ENCODE data around the gene CD160.
"Not testable (repeated sequence)": the region's sequence is repeated elsewhere in the genome, so short reads cannot be mapped to it uniquely, and the experiment has no call there.

Gene CD160

GRCh38 chr1:145710291-145711027 is 8.8 kb upstream of the CD160 start:
- DNase-seq, result no peak

- no peak for DNase-seq
Observed at GRCh38 chr1:145711213-145711651, 8.1 kb upstream of the CD160 start.

- DNase-seq, result no peak
Observed at GRCh38 chr1:145714524-145715111, 4.7 kb upstream of the CD160 start.

- DNase-seq, result no peak
Observed at GRCh38 chr1:145716641-145717345, 2.5 kb upstream of the CD160 start.

GRCh38 chr1:145717833-145718232 is 1.5 kb upstream of the CD160 start:
- DNase-seq, result no peak

- not testable (repeated sequence) for DNase-seq
Observed at GRCh38 chr1:145718465-145718864, 834 bp upstream of the CD160 start.

GRCh38 chr1:145720556-145720877 is 1.2 kb downstream of the CD160 start:
- DNase-seq, result peak; percentile 94

GRCh38 chr1:145720878-145721671 is 1.8 kb downstream of the CD160 start:
- peak; percentile 69 for DNase-seq

- DNase-seq, result not testable (repeated sequence)
Observed at GRCh38 chr1:145726193-145726592, 6.9 kb downstream of the CD160 start.

- DNase-seq, result peak; percentile 23
Observed at GRCh38 chr1:145729196-145729595, 9.9 kb downstream of the CD160 start.

- peak; percentile 60 for DNase-seq
Observed at GRCh38 chr1:145729666-145730436, 10.6 kb downstream of the CD160 start.

- DNase-seq, result no peak
Observed at GRCh38 chr1:145730467-145730866, 11.2 kb downstream of the CD160 start.

- DNase-seq, result no peak
Observed at GRCh38 chr1:145730900-145731299, 11.6 kb downstream of the CD160 start.

- no peak for DNase-seq
Observed at GRCh38 chr1:145736191-145736590, 16.9 kb downstream of the CD160 start.

GRCh38 chr1:145740269-145740668 is 21.0 kb downstream of the CD160 start:
- DNase-seq, result peak; percentile 71

- no peak for DNase-seq
Observed at GRCh38 chr1:145747398-145748247, 28.3 kb downstream of the CD160 start.

GRCh38 chr1:145750426-145750825 is 31.1 kb downstream of the CD160 start:
- no peak for DNase-seq

- peak; percentile 92 for DNase-seq
Observed at GRCh38 chr1:145751491-145752037, 32.3 kb downstream of the CD160 start.

- peak; percentile 26 for DNase-seq
Observed at GRCh38 chr1:145757420-145757819, 38.1 kb downstream of the CD160 start.

- no peak for DNase-seq
Observed at GRCh38 chr1:145758116-145758515, 38.8 kb downstream of the CD160 start.

- DNase-seq, result no peak
Observed at GRCh38 chr1:145758575-145758974, 39.3 kb downstream of the CD160 start.
